ENCODE measurements around the gene ZNF273. TPM values are rescaled to one million over a fixed set of nuclear protein-coding genes. Genes with fewer than 3 reads are reported as not detected.
"Not testable (repeated sequence)": the region's sequence is repeated elsewhere in the genome, so short reads cannot be mapped to it uniquely, and the experiment has no call there.

Gene ZNF273
- polyA plus RNA-seq, 1 donor from 2014 or later: 21.7 TPM

- H3K27me3 ChIP-seq (ENCODE audit: insufficient read depth, low read depth, low read length): no peaks in the 10 kb centered on the region
- H2AFZ ChIP-seq (ENCODE audit: low read depth, low read length): no peak overlapping the region
- H3K9me2 ChIP-seq (ENCODE audit: insufficient read depth, low read length): no peaks in the 10 kb centered on the region
- no peaks in the 10 kb centered on the region for H3K79me2 ChIP-seq (replicated peaks; ENCODE audit: insufficient read depth, low read length)
- H3K4me3 ChIP-seq (ENCODE audit: low read length): no peak overlapping the region
- H3K9me3 ChIP-seq (ENCODE audit: low read length): no peaks in the 10 kb centered on the region
- H4K20me1 ChIP-seq (ENCODE audit: insufficient read depth): no peaks in the 10 kb centered on the region
- no peak overlapping the region for H3K9ac ChIP-seq (ENCODE audit: low read length)
- TF ChIP-seq REST (IDR thresholded peaks at IDR 0.05; ENCODE audit: borderline replicate concordance) (no peak), SMC3 (conservative IDR thresholded peaks at IDR 0.05; ENCODE audit: poor library complexity) (no peak), EZH2 (IDR thresholded peaks at IDR 0.05; ENCODE audit: borderline replicate concordance, insufficient read depth, low read length, poor library complexity, severe bottlenecking) (no peak), MXI1 (conservative IDR thresholded peaks at IDR 0.05; ENCODE audit: poor library complexity, severe bottlenecking) (no peak), TAF1 (IDR thresholded peaks at IDR 0.05; ENCODE audit: low read depth) (no peak), RAD21 (conservative IDR thresholded peaks at IDR 0.05) (no peak), EP300 (conservative IDR thresholded peaks at IDR 0.05; ENCODE audit: poor library complexity, severe bottlenecking) (no peak), POLR2AphosphoS5 (IDR thresholded peaks at IDR 0.05) (no peak), CTCF (IDR thresholded peaks at IDR 0.05; ENCODE audit: poor library complexity, severe bottlenecking) (no peak)
- H3F3A ChIP-seq (ENCODE audit: insufficient read depth, low read length, poor library complexity, severe bottlenecking): no peaks in the 10 kb centered on the region
- H3K4me2 ChIP-seq (ENCODE audit: low read length): no peak overlapping the region
- H3K36me3 ChIP-seq (ENCODE audit: insufficient read depth, low read length): no peaks in the 10 kb centered on the region
- H3K27ac ChIP-seq (ENCODE audit: low read length): no peak overlapping the region
These were observed 31.4 kb downstream of the ZNF273 start for GRCh38 chr7:64934478-64934877.

- Histone ChIP-seq H3K4me3 (ENCODE audit: low read length) (no peak overlapping the region), H3K36me3 (ENCODE audit: insufficient read depth, low read length) (no peaks in the 10 kb centered on the region), H3K9ac (ENCODE audit: low read length) (no peak overlapping the region), H3K4me2 (ENCODE audit: low read length) (no peak overlapping the region), H3K27me3 (ENCODE audit: insufficient read depth, low read depth, low read length) (no peaks in the 10 kb centered on the region), H3K9me2 (ENCODE audit: insufficient read depth, low read length) (no peaks in the 10 kb centered on the region), H4K20me1 (ENCODE audit: insufficient read depth) (no peaks in the 10 kb centered on the region), H3K79me2 (replicated peaks; ENCODE audit: insufficient read depth, low read length) (no peaks in the 10 kb centered on the region), H2AFZ (ENCODE audit: low read depth, low read length) (no peak overlapping the region), H3F3A (ENCODE audit: insufficient read depth, low read length, poor library complexity, severe bottlenecking) (no peaks in the 10 kb centered on the region), H3K9me3 (ENCODE audit: low read length) (no peaks in the 10 kb centered on the region), H3K27ac (ENCODE audit: low read length) (no peak overlapping the region)
- TF ChIP-seq SMC3 (conservative IDR thresholded peaks at IDR 0.05; ENCODE audit: poor library complexity) (no peak), CTCF (IDR thresholded peaks at IDR 0.05; ENCODE audit: poor library complexity, severe bottlenecking) (no peak), EP300 (conservative IDR thresholded peaks at IDR 0.05; ENCODE audit: poor library complexity, severe bottlenecking) (no peak), EZH2 (IDR thresholded peaks at IDR 0.05; ENCODE audit: borderline replicate concordance, insufficient read depth, low read length, poor library complexity, severe bottlenecking) (no peak), REST (IDR thresholded peaks at IDR 0.05; ENCODE audit: borderline replicate concordance) (no peak), POLR2AphosphoS5 (IDR thresholded peaks at IDR 0.05) (no peak), TAF1 (IDR thresholded peaks at IDR 0.05; ENCODE audit: low read depth) (no peak), RAD21 (conservative IDR thresholded peaks at IDR 0.05) (no peak), MXI1 (conservative IDR thresholded peaks at IDR 0.05; ENCODE audit: poor library complexity, severe bottlenecking) (no peak)
These were observed 35.5 kb downstream of the ZNF273 start for GRCh38 chr7:64938540-64938939.

- not testable (repeated sequence) for H3K4me3 ChIP-seq (ENCODE audit: low read length); H2AFZ ChIP-seq (ENCODE audit: low read depth, low read length); H3K36me3 ChIP-seq (ENCODE audit: insufficient read depth, low read length); H3K27ac ChIP-seq (ENCODE audit: low read length); H3K9me2 ChIP-seq (ENCODE audit: insufficient read depth, low read length); H3K79me2 ChIP-seq (replicated peaks; ENCODE audit: insufficient read depth, low read length); H3F3A ChIP-seq (ENCODE audit: insufficient read depth, low read length, poor library complexity, severe bottlenecking); H4K20me1 ChIP-seq (ENCODE audit: insufficient read depth); H3K9me3 ChIP-seq (ENCODE audit: low read length); H3K9ac ChIP-seq (ENCODE audit: low read length); H3K4me2 ChIP-seq (ENCODE audit: low read length); H3K27me3 ChIP-seq (ENCODE audit: insufficient read depth, low read depth, low read length)
These were observed 36.9 kb downstream of the ZNF273 start for GRCh38 chr7:64940021-64940420.
